HG03139 (cell line): ENCODE data around the gene DNAH14.
"Not testable (repeated sequence)": the region's sequence is repeated elsewhere in the genome, so short reads cannot be mapped to it uniquely, and the experiment has no call there.

ENCODE experiments used
- ATAC-seq: cut with Tn5 transposase; IDR thresholded peaks from one replicate; pipeline ENCODE4 v1.9.1; 2021; ENCODE audit not compliant: unreplicated experiment

The DNAH14 gene

DNA sequence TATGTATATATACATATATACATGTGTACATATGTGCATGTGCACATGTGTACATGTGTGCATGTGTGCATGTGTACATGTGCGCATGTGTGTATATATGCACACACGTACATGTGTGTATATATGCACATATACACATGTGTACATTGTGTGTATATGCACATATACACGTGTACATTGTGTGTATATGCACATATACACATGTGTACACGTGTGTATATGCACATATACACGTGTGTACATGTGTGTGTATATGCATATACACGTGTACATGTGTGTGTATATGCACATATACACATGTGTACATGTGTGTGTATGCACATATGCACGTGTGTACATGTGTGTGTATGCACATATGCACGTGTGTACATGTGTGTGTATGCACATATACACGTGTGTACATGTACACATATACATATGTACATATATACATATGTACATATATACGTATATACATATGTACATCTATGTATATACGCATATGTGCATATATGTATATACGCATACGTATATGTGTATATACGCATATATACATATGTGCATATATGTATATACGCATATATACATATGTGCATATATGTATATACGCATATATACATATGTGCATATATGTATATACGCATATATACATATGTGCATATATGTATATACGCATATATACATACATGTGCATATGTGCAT lies 405.8 kb downstream of the DNAH14 start:
- ATAC-seq: not testable (repeated sequence)

DNA sequence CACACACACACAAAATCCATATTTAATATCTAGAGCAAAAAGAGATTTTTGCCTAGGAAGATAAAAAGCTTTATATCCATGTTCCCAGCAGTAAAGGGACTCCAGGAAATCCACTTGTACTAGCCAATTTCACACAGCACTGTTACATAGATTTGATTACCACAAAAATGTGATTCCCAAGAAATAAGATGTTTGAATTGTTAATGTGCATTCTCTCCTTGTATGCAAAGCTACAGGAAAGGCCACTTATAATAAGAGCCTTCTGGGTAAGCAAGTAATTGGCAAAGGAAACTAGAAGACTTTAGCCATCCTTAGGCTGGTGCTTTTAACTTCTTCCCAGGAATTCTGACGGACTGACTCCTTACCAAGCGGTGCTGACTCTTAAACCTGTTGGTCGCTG lies 409.1 kb downstream of the DNAH14 start:
- no peak for ATAC-seq

DNA sequence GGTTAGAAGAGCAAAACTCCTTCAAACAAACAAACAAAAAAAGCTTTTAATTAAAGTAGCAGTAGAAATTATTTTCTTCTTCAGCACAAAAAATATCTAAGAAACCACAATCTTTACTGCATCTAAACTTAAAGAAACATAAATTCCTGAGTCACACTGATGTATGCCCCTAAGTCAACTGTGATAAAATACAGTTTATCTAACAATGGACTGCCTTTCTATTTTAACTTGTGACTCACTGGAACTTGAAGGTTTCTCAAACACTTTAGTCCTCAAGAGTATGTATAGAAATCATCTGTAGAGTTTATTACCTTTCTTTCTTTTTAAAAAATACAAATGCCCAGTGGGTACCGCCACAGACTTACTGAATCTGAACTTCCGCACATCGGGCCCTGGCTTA lies 412.2 kb downstream of the DNAH14 start:
- ATAC-seq: no peak

DNA sequence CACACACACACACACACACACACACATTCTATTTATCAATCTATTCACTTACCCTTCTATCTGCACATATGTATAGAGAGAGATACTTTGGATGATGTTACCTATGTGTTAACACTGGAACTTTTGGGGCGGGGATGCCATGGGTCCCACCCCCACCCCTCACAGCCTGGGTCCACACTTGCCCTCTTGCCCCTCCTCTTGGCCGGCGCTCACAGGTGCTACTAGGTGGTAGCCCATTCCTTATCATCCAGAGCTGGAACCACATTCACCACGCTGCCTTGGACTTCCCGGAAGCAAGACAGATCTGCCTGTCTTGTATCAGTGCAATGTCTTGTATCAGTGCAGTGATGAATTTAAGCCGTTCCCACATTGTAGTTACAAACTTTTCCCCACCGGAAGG lies 413.2 kb downstream of the DNAH14 start:
- no peak for ATAC-seq

DNA sequence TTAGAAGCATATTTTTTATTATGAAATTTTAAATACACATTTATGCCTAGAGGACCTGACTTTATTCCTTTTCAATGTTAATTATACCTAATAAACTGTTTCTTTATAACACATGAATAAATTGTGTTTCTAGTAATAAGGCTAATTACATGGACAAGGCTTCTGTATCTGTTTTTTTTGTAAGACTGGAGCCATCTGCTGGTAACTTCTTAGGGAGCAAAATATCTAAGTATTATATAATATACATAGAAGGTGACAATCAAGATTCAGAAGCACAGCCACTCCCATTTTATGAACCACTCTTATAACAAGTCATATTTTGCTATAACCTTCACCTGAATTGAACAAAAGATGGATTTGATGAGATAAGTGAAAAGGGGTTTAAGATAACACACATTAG lies 414.1 kb downstream of the DNAH14 start:
- no peak for ATAC-seq

DNA sequence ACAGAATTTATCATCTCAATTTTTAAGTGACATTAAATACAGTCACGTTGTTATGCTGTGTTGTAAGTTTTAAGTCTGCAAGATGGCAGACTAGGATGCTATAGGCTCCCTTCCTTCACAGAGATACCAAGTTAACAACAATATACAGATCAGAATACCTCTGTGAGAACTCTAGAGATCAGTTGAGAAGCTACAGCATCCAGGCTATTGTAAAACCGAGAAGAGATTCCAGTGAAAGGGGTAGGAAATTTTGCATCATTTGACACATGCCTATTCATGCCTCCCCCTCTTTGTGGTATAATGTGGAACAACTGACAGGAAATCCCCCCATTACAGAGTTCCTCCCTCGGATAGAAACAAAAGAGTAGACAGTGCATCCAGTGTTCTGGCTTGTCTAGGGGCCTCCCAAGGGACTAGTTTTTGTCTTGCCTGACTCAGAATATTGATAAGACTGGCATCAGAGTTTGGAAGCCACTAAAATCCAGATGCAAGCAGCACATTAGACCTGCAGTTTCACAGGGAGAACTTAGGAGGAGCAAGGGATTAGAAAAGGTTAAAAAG lies 417.7 kb downstream of the DNAH14 start:
- no peak for ATAC-seq

DNA sequence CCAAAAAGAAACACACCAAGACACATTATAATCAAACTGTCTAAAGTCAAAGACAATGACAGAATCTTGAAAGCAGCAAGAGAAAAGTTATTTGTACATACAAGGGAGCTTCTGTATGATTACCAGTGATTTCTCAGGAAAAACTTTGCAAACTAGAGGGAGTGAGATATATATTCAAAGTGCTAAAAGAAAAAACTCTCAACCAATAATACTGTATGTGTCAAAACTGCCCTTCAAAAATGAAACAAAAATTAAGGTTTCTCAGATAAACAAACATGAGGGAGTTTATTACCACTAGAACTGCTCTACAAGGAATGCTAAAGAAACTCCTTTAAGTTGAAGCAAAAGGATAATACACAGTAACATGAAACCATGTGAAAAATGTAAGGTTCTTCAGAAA lies 418.9 kb downstream of the DNAH14 start:
- ATAC-seq: no peak

DNA sequence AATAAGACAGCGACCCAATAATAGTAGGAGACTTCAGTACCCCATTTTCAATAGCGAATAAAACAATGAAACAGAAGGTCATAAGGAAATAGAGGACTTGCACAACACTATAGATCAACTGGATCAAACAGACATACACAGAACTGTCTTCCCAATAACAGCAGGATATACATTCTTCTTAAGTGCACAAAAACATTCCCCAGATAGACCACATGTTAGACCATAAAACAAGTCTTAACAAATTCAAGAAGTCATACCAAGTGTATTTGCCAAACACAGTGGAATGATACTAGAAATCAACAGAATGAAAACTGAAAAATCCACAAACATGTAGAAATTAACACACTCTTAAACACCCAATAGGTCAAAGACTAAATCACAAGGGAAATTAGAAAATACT lies 420.4 kb downstream of the DNAH14 start:
- ATAC-seq: no peak

DNA sequence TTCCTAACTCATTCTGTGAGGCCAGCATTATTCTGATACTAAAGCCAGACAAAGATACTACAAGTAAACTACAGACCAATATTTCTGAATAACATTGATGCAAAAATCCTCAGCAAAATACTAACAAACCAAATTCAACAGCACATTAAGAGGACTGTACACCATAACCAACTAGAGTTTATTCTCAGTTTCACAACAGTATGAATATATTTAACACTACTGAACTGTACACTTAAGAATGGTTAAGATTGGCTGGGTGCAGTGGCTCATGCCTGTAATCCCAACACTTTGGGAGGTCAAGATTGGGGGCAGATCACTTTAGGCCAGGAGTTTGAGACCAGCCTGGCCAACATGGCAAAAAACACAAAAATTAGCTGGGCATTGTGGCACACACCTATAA lies 421.4 kb downstream of the DNAH14 start:
- no peak for ATAC-seq

DNA sequence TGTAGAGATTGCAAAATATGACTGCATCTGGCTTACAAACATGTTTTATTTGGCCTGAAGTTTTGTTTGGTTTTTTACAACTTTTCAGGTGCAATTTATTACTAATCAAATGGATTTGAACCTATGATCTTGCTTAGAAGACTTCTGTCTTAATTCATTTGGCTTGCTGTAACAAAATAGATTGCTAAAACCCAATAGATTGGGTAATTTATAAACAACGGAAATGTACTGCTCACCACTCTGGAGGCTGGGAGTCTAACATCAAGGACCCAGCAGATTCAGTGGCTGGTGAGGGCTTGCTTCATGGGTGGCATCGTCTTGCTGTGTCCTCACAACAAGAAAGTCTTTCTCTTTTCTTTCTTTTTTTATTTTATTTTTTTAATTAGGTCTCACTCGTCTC lies 425.4 kb downstream of the DNAH14 start:
- ATAC-seq: no peak

DNA sequence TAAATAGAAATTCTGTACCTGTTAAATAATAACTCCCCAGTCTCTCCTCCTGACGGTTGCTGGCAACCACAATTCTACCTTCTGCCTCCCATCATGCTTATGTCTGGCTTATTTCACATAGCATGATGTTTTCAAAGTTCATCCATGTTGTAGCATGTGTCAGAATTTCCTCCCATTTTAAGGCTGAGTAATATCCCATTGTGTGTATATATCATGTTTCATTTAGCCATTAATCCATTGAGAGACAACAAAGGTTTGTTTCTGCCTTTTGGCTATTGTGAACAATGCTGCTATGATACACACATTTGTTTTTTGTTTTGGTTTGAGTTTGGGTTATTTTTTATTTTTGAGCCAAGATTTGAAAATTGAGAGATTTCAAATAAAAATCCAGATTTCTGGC lies 426.4 kb downstream of the DNAH14 start:
- no peak for ATAC-seq

DNA sequence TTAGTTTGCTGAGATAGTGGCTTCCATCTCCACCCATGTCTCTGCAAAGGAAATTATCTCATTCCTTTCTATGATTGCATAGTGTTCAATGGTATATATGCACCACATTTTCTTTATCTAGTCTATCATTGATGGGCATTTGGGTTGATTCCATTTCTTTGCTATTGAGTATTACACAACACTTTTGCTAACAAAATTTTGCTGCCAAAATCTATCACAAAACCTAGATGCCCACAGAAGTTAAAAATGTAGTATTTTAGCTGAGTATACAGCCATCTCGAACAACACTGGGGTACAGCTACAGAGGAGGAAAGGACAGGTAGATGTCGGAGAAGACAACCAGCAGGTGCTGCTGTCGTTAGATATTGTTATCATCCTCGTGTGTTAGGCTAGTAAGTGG lies 430.6 kb downstream of the DNAH14 start:
- ATAC-seq: no peak

DNA sequence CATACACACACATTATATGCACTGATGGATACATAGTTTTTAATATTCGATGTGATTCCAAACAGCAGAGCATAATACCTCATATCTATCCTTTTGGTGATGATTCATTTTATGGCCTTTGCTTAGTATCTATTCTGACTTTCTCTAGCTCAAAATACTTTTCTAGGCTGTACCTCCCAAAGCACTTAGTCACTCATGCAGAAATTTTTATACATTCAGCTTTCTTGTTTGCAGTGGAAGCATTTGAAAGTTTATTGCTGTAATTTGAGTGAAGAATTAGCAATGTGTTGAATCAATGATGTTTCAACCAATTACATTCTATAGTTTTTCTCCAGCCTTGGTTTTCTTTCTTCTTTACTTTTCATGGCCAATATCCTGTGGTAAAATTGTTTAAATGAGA lies 431.7 kb downstream of the DNAH14 start:
- no peak for ATAC-seq

DNA sequence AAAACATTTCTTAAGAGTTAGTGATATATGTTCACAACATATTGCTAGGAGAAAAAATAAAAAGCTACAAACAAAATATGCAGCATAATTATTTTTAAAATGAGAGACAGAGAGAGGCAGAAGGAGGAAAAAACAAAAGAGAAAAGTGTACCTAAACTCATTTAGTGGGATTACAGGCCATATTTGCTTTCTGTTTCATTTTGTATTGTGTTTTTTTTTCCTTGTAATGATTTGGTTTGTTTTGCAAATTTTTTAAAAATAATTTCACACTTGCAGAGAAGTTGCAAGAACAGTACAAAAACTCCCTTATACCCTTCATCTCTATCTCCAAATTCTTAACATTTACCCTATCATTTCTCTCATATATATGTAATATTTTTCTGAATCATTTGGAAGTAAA lies 433.3 kb downstream of the DNAH14 start:
- no peak for ATAC-seq

DNA sequence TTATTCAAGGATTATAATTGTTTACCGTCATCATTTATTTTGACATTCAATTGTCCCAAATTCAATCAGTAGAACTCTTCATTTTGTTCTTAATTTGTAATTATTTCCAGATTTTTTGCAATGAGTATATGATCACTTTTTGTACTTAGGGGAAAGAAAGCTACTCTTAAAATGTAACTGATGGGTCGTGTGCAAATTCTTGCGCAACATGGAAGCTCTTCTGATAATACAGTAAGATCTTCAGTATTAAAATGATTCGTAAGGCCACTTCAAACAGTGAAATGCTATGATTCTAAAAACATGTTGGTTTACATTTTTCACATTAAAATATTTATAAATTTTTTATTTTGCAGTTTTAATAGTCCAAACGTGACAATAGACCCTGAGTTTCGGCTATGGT lies 435.0 kb downstream of the DNAH14 start:
- ATAC-seq: no peak

DNA sequence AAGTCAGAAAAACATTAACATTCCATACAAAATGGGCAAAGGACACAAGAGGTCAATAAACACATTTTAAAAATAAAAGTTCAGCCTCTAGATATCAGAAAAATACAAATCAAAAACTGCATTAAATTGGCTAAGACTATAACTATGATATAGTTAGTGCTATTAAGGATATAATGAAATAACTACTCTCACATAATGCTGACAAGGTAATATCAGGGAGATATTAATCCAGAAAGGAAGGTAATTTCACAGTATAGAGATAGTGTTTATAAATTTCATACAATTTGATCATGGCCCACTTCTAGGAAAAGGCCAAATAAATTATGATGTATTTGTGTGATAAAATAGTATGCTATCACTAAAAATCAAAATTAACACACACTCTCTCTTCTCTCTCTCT lies 436.5 kb downstream of the DNAH14 start:
- no peak for ATAC-seq

DNA sequence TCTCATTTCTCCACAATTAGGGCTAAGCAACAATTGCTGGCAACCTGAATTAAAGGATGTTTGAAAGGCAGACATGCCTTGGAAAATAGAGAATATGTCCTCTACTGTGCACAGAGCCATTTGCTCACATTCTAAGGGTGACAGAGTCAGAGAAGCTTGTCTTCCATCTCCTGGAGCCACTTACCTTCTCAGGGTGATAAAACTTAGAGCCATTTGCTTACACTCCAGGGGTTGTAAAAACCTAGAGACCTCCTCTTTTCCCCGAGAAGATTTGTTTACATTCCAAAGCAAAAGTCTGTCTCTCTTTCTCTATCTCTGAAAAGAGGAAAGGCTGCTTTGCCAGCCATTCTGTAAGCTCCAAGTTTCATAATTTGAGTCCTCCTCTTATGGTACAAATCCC lies 437.1 kb downstream of the DNAH14 start:
- no peak for ATAC-seq

DNA sequence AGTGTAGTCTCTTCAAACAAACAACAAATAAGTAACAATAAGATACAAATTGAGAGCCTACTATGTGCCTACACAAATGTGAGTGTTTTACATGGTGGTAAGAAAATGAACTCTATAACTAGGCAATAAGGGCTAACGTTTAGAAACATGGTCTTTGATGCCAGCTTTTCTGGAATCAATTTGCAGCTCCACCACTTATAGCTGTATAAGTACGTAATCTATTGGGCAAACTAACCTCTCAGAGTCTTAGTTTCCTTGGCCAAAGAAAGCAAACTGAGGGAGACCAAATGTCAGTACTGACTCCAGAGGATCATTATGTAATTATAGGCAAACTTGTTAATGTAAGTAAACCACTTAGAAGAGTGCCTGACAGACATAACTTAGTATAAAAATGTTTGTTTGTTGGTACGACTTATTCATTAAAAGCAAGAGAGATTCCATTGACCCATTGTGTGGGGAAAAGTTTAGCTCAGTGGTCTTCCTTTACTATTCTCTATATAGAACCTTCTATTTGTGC lies 438.6 kb downstream of the DNAH14 start:
- ATAC-seq: no peak

DNA sequence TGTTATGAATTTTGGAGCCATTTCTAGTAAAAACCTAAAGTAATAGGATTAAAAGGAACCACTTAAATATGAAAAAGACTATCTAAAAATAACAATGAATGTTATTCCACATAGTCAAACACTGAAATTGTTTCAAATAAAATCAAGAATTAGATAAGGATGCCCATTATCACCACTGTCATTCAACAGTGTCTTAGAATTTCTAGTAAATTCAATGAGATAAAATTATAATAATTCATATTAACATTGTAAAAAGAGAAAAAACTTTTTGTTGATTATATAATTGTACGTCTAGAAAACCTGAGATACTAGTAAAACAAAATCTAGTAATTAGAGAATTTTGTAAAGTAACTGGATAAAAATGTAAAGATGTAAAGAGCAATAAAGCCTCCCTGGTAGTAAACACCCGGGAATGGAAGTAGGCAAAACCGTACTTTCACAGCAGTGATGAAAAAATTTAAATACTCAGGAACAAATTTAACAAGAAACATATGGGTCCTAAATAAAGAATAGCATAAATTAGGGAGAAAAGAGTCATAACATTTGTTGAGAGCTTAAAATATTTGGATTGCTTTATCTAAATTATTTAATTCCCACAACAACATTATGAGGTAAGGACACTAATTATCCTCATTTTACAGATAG lies 442.0 kb downstream of the DNAH14 start:
- no peak for ATAC-seq

DNA sequence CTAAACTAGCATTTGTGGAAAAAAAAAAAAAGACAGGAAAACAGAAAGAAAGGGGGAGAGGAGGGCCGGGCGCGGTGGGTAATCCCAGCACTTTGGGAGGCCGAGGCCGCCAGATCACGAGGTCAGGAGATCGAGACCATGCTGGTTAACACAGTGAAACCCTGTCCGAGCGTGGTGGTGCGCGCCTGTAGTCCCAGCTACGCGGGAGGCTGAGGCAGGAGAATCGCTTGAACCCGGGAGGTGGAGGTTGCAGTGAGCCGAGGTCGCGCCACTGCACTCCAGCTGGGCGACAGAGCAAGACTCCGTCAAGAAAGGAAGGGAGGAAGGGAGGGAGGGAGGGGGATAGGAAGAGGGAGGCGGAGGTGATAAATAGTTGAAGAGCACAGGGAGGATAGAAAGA lies 443.7 kb downstream of the DNAH14 start:
- ATAC-seq: no peak

DNA sequence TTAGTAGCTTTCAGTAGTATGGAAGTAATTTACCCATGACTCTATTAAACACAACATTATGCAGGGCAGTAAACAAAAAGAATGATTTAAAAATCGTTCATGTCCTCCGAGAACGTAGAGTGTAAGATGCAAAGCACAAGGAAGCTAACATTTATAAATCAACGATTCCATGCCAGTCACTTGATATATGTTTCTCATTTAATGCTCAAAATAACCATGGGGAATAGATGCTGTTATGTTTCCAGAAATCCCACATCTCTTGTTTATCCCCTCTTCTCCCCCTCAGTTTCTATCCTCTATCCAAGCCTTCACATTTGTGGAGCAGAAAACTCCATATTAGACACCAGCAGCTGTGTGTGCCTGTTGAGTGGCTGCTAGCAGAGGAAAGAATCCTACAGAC lies 445.5 kb downstream of the DNAH14 start:
- no peak for ATAC-seq

DNA sequence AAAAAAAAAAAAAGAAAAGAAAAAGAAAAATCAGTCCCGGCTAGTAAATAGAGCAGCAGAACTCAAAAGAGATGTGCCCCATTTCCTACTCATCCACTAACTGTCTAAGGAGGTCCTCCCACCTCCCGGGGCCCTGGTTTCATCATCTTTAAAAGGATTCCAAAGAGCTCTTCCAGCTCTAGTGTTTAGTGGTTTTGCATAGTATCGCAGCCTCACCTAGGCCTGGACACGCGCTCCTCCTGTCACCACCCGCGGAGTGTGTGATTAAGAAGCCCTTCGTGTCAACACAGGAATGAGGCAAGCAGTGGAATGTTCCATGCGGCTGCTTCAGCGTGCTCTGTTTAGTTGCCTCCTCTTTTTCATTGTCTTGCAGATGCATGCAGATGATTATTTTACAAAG lies 449.4 kb downstream of the DNAH14 start:
- ATAC-seq: no peak

DNA sequence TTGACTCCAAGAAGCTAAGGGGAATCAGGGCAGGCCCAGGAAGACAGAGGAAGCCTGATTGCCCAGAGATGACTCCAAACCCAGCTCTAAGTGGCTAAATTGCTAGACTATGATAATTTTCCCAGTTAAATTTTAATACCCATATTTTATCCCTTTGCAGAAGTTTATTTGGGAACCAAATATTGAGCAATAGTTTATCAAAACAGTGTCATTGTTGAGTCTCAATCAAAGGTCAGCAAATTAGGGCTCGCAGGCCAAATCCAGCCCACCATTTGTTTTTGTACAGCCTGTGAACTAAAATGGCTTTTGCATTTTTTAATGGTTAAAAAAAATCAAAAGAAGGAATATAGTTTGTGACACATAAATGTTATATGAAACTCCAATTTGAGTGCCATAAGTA lies 451.2 kb downstream of the DNAH14 start:
- ATAC-seq: no peak
